ENCODE measurements around the gene SMG5.

DNA sequence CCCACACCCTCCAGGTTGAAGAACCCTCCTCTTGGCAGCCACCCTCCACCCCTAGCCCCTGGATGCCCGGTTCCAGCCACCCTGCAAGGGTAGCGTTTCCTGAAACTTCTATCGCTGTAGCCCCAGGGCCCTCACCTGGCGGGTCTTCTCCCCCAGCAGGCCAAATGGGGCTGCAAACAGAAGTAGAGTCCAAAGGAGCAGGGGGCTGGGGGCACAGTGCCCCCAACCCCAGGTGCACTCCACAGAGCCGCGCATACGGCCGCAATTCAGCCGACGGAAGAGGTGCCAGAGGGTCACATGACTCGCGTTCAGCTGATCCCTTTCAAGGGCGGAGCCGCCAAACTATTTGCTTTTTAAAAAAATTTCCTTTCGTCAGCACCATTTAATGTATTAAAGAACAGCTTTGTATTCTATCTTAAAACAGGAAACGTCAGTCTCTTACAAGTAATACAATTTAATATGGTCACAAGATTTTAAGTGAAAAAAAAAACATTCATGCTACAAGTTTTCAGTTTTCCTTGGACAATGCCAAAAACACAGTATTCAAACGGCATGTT is 12.8 kb upstream of the SMG5 start, which contains the start of gene GLMP:
- TF ChIP-seq, protein P1, sequence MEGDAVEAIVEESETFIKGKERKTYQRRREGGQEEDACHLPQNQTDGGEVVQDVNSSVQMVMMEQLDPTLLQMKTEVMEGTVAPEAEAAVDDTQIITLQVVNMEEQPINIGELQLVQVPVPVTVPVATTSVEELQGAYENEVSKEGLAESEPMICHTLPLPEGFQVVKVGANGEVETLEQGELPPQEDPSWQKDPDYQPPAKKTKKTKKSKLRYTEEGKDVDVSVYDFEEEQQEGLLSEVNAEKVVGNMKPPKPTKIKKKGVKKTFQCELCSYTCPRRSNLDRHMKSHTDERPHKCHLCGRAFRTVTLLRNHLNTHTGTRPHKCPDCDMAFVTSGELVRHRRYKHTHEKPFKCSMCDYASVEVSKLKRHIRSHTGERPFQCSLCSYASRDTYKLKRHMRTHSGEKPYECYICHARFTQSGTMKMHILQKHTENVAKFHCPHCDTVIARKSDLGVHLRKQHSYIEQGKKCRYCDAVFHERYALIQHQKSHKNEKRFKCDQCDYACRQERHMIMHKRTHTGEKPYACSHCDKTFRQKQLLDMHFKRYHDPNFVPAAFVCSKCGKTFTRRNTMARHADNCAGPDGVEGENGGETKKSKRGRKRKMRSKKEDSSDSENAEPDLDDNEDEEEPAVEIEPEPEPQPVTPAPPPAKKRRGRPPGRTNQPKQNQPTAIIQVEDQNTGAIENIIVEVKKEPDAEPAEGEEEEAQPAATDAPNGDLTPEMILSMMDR (IDR thresholded peaks at IDR 0.05) = no peak
- TF ChIP-seq POLR2A (IDR thresholded peaks at IDR 0.05; ENCODE audit: low read depth) = no peak

Measured in esophagus muscularis mucosa (tissue), 3 donors.